ENCODE data around the gene BBS5.

Gene BBS5

GRCh38 chr2:169546756-169547155 lies 67.5 kb downstream of the BBS5 start:
- no peak for DNase-seq (ENCODE audit: low spot score)
